HG03460 (cell line): Measurements from ENCODE around the gene STK32B.
"Not testable (repeated sequence)": the region's sequence is repeated elsewhere in the genome, so short reads cannot be mapped to it uniquely, and the experiment has no call there.

Experiments used
- ATAC-seq: cut with Tn5 transposase; IDR thresholded peaks from one replicate; pipeline ENCODE4 v1.9.1; 2021; ENCODE audit not compliant: unreplicated experiment

The STK32B gene

DNA sequence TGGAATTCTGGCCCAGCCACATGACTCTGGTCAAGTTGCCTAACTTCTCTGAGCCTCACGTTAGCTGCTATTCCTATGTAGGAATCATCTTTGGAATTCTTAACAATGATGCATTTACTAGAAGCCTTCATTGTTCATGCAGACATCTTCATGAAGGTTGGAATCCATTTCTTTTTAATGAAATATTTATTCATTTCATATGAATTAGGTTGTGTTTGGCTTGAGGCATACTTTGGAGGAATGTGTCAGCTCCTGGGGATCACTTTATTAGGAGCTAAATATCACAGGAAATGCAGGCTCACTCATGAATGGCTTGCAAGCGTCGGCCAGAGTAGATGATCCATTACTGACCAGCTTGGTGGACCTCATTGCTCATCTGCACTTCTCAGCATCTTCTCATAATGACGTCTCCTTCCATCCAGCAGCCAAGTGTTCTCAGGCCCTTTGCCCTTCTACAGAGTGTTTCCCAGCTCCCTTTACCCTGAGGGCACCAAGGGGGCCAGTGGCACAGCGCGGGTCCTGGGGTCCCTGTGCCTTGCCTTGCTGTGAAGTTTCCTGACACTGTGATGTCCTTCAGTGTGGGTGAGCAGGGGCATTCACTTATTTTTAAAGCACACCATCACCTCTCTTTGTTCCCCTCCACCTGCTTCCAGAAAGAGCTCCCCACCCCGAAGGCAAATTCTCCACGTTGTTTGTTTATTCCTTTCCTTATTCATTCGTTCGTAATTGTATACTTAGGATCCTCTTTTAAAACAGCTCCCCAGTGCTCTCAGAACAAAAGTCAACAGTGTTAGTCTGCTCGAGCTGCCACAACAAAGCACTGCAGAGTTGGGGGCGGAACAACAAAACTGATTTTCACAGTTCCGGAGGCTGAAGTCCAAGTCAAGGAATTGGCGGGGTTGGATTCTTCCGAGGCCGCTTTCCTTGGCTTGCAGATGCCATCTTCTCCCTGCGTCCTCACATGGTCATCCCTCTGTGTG is 106.8 kb downstream of the STK32B start:
- no peak for ATAC-seq

DNA sequence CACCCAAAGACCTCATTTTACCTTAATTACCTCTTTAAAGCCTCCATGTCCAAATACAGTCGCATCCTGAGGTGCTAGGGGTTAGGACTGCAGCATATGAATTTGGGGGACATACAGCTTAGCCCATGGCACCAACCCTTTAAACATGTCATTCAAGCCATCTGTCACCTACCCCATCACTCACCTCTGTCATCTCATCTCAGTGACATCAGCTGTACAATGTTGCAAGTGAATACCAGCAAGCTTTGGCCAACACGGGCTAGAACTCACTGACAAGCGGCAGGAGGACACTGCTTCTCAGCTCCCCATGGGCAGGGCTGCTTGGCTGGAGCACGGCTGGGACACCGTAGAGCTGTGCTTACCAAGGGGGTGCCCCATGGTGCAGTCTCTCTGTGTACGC is 107.5 kb downstream of the STK32B start:
- ATAC-seq: no peak

DNA sequence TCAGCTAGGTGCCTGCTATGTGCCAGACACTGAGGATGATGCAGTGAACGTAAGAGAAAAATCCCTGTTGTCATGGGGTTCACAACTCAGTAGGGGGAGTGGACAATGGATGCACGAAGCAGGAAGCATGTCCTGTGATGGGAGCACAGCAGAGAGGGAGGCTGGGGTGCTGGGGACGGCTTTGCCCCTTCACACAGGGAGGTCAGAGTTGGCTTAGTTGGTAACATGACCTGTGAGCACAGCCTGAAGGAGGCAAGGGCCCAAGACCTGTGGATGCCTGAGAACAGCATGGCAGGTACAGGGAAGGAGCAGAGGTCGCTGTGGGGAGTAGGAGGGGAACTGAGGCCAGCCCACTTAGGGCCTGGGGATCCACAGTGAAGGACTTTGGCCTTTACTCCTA is 109.4 kb downstream of the STK32B start:
- no peak for ATAC-seq

DNA sequence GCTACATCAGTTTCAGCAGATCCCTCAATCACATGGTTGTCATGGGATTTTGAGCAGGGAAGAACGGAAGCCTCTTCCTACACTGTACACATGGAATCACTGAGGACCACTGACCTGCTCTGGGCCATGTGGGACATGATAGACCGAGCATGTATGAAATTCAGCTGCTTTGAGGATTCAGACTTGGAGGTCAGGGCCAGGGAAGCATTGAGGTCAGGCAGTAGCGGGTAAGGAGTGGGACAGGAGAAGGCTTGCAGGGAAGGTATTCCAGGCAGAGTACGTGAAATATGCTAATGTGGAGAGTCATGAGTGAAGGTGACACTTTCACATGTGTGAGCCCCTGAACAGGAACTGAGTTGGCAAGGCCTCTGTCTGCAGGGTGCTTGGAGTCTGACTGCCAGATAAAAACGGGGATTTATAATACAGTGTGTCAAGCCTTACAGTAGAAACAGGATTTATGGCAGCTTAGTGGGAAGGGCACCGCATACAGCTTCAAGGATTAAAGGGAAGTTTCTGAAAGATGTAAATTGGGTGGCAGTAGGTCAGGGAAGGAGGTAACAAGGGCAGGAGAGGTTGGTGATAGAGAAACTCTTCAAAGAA is 111.7 kb downstream of the STK32B start:
- no peak for ATAC-seq

DNA sequence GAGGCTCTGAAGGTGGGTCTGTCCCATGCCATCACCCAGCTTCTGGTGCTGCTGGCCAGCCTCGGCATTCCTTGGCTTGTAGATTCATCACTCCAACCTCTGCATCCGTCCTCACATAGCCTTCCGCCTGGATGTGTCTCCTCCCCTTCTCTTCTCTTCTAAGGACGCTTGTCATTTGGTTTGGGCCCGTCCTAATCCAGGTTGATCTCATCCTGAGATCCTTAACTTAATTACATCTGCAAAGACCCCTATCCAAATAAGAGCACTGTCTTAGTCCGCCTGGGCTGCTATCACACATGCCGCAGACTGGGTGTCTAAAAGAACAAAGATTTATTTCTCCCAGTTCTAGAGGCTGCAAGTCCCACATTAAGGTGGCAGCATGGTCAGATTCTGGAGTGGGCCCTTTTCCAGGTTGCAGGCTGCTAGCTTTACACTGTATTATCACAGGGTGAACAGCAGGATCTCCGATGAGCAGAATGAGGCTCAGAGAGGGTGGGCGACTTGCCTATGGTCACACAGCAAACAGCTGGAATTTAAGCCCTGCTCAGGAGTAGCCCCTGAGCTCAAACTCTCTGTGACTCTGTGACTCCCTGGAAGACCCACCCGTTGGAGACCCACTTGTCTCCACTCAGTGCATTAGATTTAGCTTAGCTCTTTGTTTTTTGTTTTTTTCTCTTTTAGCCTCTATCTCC is 113.1 kb downstream of the STK32B start:
- ATAC-seq: no peak

DNA sequence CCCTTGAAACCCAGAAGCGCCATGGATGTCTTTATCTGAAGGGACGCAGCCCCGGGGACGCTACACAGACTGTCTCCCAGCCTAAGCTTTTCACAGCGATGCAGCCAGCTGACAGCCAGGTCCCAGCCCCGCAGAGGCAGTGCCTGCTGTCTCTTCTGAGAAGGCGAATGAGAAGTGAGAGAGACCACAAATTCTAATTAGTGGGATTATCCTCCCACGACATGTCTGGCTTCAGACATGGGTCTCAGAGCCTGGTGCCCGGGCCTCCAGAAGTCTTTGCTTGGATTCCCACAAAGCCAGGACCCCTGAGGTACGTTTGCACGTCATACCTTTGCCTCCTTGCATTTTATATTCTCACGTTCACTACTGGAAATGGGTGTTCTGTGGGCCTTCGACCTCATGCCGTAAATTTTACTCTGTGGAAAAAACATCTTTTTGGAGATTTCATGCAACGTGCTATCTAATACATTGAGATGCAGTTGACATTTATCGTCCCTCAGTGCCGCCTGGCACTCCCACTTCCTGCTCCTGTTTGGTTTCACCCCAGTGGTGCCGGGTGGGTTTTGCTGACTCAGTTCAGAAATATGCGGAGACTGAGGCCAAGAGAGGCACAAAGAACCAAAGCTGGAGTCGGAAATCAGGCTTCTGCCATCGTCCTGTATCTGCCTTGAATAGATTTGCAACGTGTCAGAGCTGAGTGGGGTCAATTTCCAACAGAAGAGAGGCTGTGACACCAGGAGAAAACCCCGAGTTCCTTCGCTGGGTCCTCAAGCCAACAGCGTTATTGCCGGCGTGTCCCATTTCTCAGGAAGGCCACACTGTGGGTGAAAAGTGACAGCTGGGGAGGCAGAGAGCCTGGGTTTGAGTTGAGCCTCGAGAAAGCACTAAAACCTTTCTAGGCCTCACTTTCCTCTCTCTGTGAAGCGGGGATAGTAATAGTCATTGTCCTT is 114.4 kb downstream of the STK32B start:
- ATAC-seq: no peak

DNA sequence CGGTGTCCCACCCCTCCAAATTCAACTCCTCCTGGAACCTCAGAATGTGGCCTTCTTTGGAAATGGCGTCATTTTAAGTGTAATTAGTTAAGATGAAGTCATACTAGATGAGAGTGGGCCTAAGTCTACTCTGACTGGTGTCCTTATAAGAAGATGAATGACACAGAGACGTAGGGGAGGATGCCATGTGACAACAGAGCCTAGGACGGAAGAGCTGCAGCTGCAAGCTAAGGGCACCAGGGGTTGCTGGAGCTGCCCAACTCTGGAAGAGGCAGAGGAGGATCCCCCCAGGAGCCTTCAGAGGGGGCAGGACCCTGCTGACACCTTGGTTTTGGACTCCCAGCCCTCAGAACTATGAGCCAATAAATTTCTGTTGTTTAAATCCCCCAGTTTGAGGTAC is 115.1 kb downstream of the STK32B start:
- no peak for ATAC-seq

DNA sequence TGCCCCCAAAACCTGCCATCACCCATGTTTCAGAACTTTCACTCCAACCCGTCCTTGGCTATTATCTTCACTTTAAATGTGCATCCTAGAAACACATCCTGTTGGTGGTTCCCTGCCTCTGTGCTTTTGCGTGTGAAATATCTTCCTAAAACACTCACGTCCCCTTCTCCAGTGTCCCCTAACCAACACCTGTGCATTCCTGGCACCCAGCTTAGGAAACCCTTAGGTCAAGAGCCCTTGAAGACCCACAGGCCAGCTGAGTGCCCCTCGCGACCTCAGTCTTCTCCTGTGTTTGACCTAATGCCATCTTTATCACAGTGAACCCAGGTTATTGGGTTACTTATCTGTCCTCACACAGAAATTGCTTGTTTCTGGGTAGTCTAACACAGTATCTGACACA is 117.6 kb downstream of the STK32B start:
- ATAC-seq: no peak

DNA sequence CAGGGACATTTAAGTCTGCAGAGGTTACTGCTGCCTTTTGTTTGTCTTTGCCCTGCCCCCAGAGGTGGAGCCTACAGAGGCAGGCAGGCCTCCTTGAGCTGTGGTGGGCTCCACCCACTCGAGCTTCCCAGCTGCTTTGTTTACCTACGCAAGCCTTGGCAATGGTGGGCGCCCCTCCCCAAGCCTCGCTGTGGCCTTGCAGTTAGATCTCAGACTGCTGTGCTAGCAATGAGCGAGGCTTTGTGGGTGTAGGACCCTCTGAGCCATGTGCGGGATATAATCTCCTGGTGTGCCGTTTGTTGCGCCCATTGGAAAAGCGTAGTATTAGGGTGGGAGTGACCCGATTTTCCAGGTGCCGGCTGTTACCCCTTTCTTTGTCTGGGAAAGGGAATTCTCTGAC is 124.6 kb downstream of the STK32B start:
- not testable (repeated sequence) for ATAC-seq

DNA sequence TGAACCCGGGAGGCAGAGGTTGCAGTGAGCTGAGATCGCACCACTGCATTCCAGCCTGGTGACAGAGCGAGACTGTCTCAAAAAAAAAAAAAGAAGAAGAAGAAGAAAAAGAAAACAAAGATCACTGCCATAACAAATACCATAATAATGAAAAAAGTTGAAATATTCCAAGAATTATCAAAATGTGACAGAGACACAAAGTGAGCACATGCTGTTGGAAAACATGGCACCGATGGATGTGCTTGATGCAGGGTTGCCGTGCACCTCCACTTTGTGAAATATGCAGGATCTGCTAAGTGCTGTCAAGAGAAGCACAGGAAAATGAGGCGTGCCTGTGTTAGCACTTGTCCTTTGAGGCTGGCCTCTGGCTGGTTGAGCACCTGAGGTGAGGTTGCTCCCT is 133.3 kb downstream of the STK32B start:
- no peak for ATAC-seq

DNA sequence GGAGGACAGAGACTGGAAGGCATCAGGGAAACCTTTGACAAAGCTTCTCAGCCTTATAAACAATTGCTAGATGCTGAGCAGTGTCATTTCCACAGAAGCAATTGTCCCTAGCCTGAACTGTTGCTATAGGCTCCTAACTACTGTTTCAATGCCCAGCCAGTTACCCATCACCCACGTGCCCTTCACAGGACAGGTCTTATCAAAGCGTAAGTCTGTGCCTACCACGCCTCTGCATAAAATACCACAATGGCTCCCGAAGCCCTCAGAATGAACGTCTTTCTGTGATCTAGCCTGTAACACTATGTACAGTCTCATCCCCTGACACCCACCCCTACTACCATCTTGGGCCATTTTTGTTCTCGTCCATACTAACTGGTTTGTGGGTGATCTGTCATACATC is 134.3 kb downstream of the STK32B start:
- no peak for ATAC-seq

DNA sequence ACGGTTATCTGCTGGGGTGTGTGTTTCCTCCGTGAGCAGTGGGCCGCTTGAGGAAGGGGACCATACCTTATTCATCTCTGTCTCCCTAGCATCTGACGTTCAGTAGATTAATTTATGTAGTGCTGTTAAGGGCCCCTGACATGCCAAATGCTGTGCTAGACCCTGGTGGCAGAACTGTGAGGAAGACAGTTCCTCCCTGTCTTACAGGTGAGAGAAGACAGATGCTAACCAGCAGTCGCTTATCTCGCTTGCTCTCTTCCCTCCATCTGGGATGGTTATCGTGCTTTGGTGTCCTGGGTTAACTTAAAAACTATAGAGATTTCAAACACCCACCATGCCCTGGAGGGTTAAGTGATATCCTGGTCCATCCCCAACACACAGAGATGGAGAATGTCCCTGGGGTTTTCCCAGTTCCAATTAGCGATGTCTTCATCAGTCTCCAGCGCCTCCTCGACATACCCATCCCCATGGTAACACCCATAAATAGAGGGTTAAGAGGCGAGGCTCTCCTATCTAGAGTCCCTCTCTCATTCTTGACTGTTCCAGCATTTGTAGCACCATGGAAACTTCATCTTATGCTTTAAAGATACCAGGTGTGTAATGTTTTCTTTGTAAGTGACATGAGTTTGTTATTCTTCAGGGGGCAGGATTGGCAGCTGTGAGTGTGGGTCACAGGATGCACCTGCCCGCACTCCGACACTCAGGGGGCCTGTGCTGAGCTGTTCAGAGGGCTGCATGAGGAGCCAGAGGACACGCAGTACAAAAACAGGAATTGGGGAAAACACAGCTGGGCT is 135.2 kb downstream of the STK32B start:
- ATAC-seq: no peak

DNA sequence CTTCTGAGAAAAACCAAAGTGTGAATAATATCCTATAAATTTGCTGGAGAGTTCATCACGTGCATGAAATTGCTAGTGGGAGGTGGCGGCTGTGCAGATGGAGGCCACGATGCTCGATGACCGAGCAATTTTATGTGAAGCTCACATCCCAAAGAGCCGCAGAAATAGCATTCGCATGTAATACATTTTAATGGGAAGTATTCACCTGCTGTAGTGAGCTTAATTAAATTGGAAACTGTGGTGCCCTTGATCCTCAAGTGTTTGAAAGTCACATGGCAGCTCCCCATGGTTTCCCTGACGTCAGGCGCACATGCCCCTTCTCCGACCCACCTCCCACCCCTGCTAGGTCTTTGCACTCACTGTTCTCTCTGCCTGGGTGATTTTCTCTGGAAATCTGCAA is 136.8 kb downstream of the STK32B start:
- no peak for ATAC-seq

DNA sequence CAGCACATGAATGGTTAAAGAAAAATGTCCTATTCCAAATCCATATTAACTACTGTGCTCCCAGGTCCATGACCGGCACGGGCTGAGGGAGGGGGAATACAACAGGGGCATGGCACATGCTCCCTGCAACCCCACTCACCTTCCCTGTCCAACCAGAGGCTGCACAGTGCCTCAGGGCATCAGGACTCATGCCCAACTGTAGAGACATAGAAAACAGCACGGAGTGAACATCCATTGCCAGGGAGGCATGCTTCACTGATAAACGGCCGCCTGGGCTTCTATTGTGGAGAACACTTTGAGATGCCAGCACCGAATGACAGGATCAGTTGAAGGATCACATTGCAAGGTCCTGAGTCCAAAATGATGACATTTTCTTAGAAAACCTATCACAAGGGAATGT is 140.6 kb downstream of the STK32B start:
- ATAC-seq: no peak

DNA sequence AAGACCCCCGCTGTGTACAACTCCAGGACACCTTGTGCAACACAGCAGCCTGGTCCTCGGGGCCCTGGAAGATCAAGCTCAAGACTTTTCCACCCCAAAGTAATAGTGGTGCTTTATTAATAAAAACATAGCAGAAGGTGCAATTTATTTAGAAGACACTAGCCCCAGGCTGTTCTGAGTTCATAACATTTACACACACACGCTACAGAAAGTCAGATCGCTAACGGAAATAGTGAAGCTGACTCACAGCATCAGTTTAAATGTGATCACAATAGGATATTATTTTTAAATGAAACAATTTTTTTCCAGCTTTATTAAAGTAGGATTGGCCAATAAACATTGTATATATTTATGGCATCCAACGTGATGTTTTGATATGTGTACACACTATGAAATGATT is 141.0 kb downstream of the STK32B start:
- ATAC-seq: no peak

DNA sequence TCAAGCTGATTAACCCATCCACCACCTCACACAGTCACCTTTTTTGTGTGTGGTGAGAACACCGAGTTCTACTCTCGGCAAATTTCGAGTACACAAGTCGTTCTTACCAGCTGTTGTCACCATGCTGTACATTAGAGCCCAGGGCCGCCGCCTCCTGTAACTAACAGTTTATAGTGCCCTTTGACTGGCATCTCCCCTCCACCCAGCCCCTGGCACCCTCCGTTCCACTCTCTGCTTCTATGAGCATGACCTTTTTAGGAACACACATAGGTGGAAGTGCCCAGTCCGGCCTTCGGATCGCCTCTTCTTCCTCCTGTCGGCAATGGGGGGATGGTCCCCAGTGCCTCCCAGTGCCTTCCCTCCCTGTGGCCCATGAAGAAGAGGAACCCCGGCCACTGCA is 141.4 kb downstream of the STK32B start:
- ATAC-seq: no peak

DNA sequence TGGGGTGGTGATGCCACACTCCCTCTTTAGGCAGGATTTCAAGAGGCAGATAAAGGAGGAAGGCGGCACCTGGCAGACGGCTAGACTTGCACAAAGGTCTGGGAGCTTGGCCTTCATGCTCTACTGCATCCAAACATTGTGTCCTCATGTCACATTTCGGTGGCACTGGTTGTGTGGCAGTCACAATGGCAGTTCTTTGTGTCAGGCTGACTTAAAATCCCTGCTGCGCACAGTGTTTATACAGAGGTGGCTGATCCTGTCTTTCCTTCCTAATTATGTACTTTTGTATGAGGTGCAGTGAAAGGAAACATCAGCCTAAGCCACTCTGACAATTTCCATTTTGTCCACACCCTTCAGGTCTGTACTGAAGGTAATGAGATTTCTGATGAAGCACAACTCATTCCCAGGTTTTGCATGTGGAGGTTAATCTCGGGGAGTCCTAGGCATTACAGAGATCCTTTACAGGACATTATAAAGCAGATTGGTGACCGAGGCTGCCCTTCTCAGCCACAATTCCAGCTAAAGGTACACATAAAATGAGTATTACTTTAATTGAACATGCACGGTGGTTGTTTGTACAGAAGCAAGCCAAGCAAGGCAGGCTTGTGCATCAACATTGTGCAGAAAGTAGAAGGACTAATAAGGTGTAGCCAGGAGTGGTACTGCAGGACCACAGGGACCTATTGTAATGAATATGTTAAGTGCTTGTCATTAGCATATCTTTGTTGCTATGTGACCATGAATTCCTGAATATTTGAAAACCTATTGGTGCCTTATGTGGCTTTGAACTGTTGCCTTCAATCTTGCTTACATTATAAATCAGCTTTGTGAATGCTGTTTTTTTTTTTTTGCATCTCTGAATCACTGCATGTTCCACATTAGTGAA is 147.6 kb downstream of the STK32B start:
- ATAC-seq: no peak

DNA sequence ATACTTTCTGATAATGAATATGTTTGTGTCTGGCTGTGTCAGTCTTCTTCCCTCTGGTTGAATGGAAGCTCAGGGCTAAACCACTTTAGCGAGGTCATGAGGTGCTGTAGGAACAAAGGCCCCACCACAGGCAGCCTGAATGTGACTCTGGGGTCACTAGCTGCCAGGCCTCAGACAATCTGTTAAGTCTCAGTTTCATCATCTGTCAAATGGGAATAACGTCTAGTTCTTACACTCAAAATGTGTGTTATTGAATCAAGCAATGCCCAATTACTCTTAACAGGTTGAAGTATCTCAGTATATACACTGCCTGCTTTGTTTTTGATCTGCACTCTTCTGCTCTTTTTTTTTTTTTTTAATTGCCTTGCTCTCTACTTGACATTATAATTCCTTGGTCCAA is 148.6 kb downstream of the STK32B start:
- no peak for ATAC-seq

DNA sequence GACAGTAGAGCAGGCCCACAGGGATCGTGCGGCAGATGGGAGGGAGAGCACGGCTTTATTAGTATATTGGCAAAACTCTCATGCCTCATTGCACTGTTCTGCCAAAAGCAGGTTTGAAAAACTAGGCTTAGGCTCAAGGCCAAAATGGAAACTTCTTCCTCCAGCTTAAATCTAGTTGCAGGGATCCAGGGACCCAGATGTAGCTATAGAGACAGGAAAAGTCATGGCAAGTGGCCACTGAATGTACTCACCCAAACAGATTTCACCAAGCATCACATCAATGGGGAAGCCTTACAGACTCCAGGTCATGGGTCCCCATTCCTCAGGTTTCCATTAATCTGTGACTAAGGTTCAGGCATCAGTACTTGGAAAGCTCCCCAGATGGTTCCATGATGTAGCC is 149.2 kb downstream of the STK32B start:
- ATAC-seq: no peak
